Right lobe of liver (tissue), 6 donors: ENCODE measurements around the gene DSCAM. TPM values are rescaled to one million over a fixed set of nuclear protein-coding genes. Genes with fewer than 3 reads are reported as not detected.

Experiments used
- ATAC-seq, 4 donors: fragments of 200-7000 bp; cut with Tn5 transposase; one replicate each; pipeline ENCODE4 v1.9.1; 2020; ENCODE audit warnings: mild to moderate bottlenecking in 4 of 4, moderate library complexity in 4 of 4
- DNase-seq, 3 donors: peaks; one replicate each; pipeline ENCODE4 v3.0.0-alpha.2; 2020
- H3K27ac ChIP-seq, 3 donors: fragments of 200-600 bp; one replicate each; pipeline ENCODE4 v1.8.0; 2022
- H3K27me3 ChIP-seq, 2 donors: fragments of 200-600 bp; one replicate each; pipeline ENCODE4 v1.8.0; 2022
- H3K36me3 ChIP-seq, 4 donors: fragments of 200-600 bp; sonication (generic) in 1 of 4; one replicate each; pipeline versions ENCODE4 v1.5.1 to v1.8.0; 2017 to 2022; ENCODE audit warnings: control low read depth in 1 of 4
- H3K4me1 ChIP-seq, 4 donors: fragments of 200-600 bp; sonication (generic) in 1 of 4; one replicate each; pipeline versions ENCODE4 v1.5.1 to v1.8.0; 2017 to 2022; ENCODE audit warnings: control low read depth in 1 of 4
- H3K4me3 ChIP-seq, 3 donors: fragments of 200-600 bp; one replicate each; pipeline ENCODE4 v1.8.0; 2022
- H3K9me3 ChIP-seq, 4 donors: fragments of 200-600 bp; sonication (generic) in 1 of 4; one replicate each; pipeline versions ENCODE4 v1.5.1 to v1.8.0; 2017 to 2022; ENCODE audit warnings: control low read depth in 1 of 4
- POLR2A ChIP-seq: fragments of 450-650 bp; IDR thresholded peaks from one replicate; pipeline ENCODE4 v1.6.1; 2017; ENCODE audit warnings: antibody characterized with exemption, mild to moderate bottlenecking
- WGBS: methylation state at CpG from one replicate; pipeline ENCODE4 v1.1.6; 2018; ENCODE audit warnings: low coverage, low lambda C conversion rate; ENCODE audit not compliant: insufficient coverage; ENCODE audit errors: missing lambda C conversion rate; 5-methylcytosine and 5-hydroxymethylcytosine counted together
- intact Hi-C, 2 donors: fragments of 100-400 bp; cut with DNase I; formaldehyde crosslinking; loops; one replicate each; pipeline versions ENCODE4 v1.11.2 to v1.14.1; 2022
- total RNA-seq, 6 experiments: library from RNA; depleted of rRNA in 2 of 6; stranded (reverse); fragments of >200 nt in 2 of 6; fragmentation: NEBNext Ultra II Directional in 3 of 6; extraction: Animal tissue kit (Norgen Biotek cat#: 25700) in 3 of 6; gene quantifications; one replicate each; pipeline versions ENCODE4 v1.1.0 to v1.2.4, GENCODE V29; 2016 to 2023
- TF ChIP-seq, protein P1 (sequence below), 4 donors: fragments of 200-600 bp in 3 of 4; fragments of 450-650 bp in 1 of 4; IDR thresholded peaks; one replicate each; pipeline versions ENCODE4 v1.5.1 to v1.8.0; 2016 to 2022; ENCODE audit warnings: antibody characterized with exemption in 4 of 4, mild to moderate bottlenecking in 2 of 4
- donor health status: DM: no; HTN: yes; CAD: no.
- donor health status: DM: no; HTN: no; CAD: no.
- donor health status: DM: no; HTN: no; CAD: no.
- donor health status: DM: no; HTN: yes; CAD: no.
- donor health status: DM: no; HTN: yes; CAD: no.

DSCAM gene
- total RNA-seq, 6 experiments from 2014 or later, result 0.04 to 0.16 (median 0.06) TPM; not detected in 2

DNA sequence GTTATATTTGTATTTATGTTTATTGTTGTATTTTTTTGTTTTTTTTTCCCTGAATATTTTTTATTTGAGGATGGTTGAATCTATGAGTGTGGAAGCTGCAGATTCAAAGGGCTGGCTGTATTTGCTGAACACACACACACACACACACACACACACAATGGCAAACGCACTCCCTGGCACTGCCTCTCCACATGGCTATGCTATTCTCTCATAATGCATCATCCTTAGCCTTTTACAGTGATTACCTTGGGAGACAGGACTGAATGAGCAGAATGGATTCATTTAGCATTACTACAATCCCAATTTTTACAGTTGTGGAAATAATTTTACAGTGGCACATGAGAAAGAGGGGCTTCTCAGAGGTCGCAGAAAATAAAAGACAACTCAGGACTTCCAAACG lies 589.6 kb downstream of the DSCAM start:
- H3K4me3 ChIP-seq, result no peak overlapping the region
- intact Hi-C loops, result no loop called here
- no peaks in the 10 kb centered on the region for H3K27me3 ChIP-seq
- TF ChIP-seq POLR2A, result no peak
- TF ChIP-seq, protein P1, sequence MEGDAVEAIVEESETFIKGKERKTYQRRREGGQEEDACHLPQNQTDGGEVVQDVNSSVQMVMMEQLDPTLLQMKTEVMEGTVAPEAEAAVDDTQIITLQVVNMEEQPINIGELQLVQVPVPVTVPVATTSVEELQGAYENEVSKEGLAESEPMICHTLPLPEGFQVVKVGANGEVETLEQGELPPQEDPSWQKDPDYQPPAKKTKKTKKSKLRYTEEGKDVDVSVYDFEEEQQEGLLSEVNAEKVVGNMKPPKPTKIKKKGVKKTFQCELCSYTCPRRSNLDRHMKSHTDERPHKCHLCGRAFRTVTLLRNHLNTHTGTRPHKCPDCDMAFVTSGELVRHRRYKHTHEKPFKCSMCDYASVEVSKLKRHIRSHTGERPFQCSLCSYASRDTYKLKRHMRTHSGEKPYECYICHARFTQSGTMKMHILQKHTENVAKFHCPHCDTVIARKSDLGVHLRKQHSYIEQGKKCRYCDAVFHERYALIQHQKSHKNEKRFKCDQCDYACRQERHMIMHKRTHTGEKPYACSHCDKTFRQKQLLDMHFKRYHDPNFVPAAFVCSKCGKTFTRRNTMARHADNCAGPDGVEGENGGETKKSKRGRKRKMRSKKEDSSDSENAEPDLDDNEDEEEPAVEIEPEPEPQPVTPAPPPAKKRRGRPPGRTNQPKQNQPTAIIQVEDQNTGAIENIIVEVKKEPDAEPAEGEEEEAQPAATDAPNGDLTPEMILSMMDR (IDR thresholded peaks at IDR 0.05), result no peak
- WGBS, result 35% methylated on average over 3 of the region's 3 CpGs
- no peak overlapping the region for H3K27ac ChIP-seq
- DNase-seq (no peak), ATAC-seq (no peak)
- H3K9me3 ChIP-seq, result no peaks in the 10 kb centered on the region
- no peaks in the 10 kb centered on the region for H3K36me3 ChIP-seq
- no peaks in the 10 kb centered on the region for H3K4me1 ChIP-seq

DNA sequence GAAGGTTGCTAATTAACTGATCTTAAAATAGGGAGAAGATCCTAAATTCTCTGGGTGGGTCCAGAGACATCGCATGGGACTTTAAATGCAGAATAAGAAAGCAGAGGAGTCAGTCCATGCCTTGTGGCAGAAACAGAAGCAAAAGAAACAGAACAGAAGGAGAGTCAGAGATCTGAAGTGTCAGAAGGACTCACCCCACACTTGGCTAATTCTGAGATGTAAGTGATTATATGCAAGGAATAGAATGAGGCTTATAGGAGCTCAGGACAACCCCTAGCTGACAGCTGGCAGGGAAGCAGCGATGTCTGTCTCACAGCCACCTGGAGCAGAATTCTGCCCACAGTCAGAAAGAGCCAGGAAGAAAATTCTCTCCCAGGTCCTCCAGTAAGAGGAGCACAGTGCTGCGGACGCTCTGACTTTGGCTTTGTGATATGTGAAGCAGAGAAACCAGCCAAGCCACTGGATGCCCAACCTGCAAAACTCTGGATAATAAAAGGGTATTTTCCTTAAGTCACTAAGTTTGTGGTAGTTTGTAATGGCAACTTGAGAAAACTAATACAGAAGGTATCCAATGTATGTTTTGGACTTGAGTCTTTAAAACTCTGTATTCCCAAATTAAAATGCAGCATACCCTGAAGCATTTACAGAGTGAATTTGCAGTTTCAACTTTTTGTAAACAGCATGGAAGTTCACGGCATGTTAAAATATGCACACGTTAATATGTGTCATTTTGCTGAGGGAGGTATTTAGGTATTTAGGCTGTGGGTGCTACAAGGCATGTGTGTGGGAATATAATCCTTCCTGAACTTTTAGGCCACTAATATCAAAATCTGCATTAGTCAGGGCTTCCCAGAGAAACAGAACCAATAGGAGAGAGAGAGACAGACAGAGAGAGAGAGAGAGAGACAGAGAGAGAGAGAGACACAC lies 591.2 kb downstream of the DSCAM start:
- DNase-seq (no peak), ATAC-seq (no peak)
- WGBS, result 62% methylated on average over 6 of the region's 6 CpGs
- H3K4me1 ChIP-seq, result no peaks in the 10 kb centered on the region
- H3K4me3 ChIP-seq, result no peak overlapping the region
- H3K27ac ChIP-seq, result no peak overlapping the region
- H3K9me3 ChIP-seq, result no peaks in the 10 kb centered on the region
- intact Hi-C loops, result no loop called here
- no peaks in the 10 kb centered on the region for H3K36me3 ChIP-seq
- no peaks in the 10 kb centered on the region for H3K27me3 ChIP-seq
- no peak for TF ChIP-seq POLR2A
- TF ChIP-seq, protein P1 (IDR thresholded peaks at IDR 0.05), result no peak

DNA sequence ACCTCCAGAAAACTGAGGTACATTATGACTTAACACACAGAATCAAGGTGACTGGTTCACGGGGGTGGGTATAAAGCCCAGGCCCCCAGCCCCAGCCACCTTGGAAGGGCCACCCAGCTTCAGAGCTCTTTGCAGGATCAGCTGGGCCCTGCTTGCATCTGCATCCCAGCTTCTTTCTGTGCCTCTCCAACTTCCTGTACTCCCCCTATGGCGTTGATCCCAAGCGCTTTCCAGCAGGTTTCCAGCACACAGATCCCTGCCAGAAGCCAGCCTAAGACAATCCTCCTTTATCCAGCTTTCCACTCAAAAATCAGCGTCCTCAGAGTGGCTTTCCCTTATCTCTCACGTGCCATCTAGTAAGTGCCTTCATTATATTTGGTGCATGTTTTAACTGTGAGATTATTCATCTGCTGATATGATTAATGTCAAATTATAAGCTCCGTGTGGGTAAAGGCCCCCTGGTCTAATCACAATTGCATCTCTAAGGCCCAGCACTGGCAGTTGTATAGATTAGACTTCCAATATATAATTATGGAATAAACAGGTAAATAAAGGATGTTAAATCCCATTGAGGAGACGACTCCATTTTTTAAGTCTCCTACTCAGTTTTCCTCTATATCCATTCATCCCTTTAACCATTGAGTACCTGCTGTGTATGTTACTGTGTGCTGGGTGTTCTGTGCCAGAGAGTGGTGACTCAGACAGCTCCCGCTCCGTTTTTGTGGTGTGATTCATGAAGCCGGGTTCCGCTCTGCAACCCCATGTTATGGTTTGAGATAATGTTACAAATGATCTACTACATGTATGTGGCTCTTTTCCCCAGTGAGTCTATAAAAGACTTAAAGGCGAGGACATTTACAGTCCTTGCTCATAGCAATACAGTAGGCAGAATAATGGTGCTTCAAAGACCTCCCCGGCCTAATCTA lies 592.2 kb downstream of the DSCAM start:
- TF ChIP-seq POLR2A, result no peak
- TF ChIP-seq, protein P1 (IDR thresholded peaks at IDR 0.05), result no peak

DNA sequence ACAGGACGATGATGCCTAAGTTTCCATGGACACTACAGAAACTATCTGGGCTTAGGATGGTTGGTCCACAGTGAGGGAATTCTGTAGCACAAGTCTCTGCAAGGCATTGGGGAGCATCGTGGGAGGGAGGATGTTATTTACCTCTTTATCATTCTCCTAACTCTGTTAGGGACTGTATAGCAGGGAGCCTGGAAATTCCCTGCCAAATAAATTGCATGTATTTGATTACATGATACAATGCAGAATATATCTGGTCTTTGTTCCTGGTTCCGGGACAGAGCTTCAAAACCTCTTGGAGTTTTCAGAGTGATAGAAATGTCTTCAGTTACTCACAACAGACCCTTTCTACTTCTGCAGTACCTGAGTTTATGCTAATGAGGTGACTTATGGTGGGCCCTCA lies 593.8 kb downstream of the DSCAM start:
- Histone ChIP-seq H3K9me3 (no peaks in the 10 kb centered on the region), H3K27ac (no peak overlapping the region), H3K27me3 (no peaks in the 10 kb centered on the region), H3K36me3 (no peaks in the 10 kb centered on the region), H3K4me1 (no peaks in the 10 kb centered on the region), H3K4me3 (no peak overlapping the region)
- no peak for DNase-seq
- intact Hi-C loops, result no loop called here
- ATAC-seq, result no peak
- TF ChIP-seq, protein P1 (IDR thresholded peaks at IDR 0.05), result no peak
- TF ChIP-seq POLR2A, result no peak
- WGBS, result 48% methylated on average over 3 of the region's 3 CpGs

More for the DNA sequence above, 592.2 kb downstream of the DSCAM start:
- no peaks in the 10 kb centered on the region for H3K4me1 ChIP-seq
- H3K27me3 ChIP-seq, result no peaks in the 10 kb centered on the region
- H3K36me3 ChIP-seq, result no peaks in the 10 kb centered on the region
- ATAC-seq, result no peak
- intact Hi-C loops, result no loop called here
- no peak for DNase-seq
- 65% methylated on average over 12 of the region's 13 CpGs for WGBS
- no peak overlapping the region for H3K27ac ChIP-seq
- H3K9me3 ChIP-seq, result no peaks in the 10 kb centered on the region
- no peak overlapping the region for H3K4me3 ChIP-seq
